ENCODE data around the gene UGT1A8. TPM values are rescaled to one million over a fixed set of nuclear protein-coding genes. Genes with fewer than 3 reads are reported as not detected.
A peak's percentile ranks its signal among the peaks of the same experiment; 100 is the strongest.

Gene UGT1A8
- total RNA-seq, 1 donor from 2014 or later = not detected

GRCh38 chr2:233796254-233796653 is 178.8 kb downstream of the UGT1A8 start:
- Mint-ChIP-seq H3K9me3 (peaks cover 2% of the 10 kb centered on the region), H3K27ac (no peak overlapping the region), H3K36me3 (ENCODE audit: low read depth) (no peaks in the 10 kb centered on the region), H3K4me3 (no peak overlapping the region), H3K27me3 (peaks cover 7% of the 10 kb centered on the region), H3K4me1 (no peaks in the 10 kb centered on the region)
- CTCF ChIA-PET = no interaction called here
- intact Hi-C loops (cut with micrococcal nuclease) = no loop called here
- DNase-seq (no peak), ATAC-seq (ENCODE audit: low read depth) (no peak)
- POLR2A ChIA-PET = no interaction called here
- TF ChIP-seq CTCF (IDR thresholded peaks at IDR 0.05) = no peak

- Mint-ChIP-seq H3K4me3 (no peak overlapping the region), H3K27me3 (peaks cover 10% of the 10 kb centered on the region), H3K27ac (no peak overlapping the region), H3K4me1 (no peaks in the 10 kb centered on the region), H3K9me3 (peaks cover 2% of the 10 kb centered on the region), H3K36me3 (ENCODE audit: low read depth) (no peaks in the 10 kb centered on the region)
- intact Hi-C loops (cut with micrococcal nuclease) = no loop called here
- no peak for ATAC-seq (ENCODE audit: low read depth)
- no peak for TF ChIP-seq CTCF (IDR thresholded peaks at IDR 0.05)
- ChIA-PET POLR2A (no interaction called here), CTCF (no interaction called here)
- peak; percentile 8 for DNase-seq
These were observed 181.1 kb downstream of the UGT1A8 start for GRCh38 chr2:233798335-233799086.

- Mint-ChIP-seq H3K4me1 (no peaks in the 10 kb centered on the region), H3K27me3 (peaks cover 16% of the 10 kb centered on the region), H3K36me3 (ENCODE audit: low read depth) (no peaks in the 10 kb centered on the region), H3K27ac (no peak overlapping the region), H3K9me3 (peaks cover 2% of the 10 kb centered on the region), H3K4me3 (no peak overlapping the region)
- intact Hi-C loops (cut with micrococcal nuclease) = no loop called here
- no peak for TF ChIP-seq CTCF (IDR thresholded peaks at IDR 0.05)
- no peak for ATAC-seq (ENCODE audit: low read depth)
- DNase-seq = peak; percentile 1
- ChIA-PET CTCF (no interaction called here), POLR2A (no interaction called here)
These were observed 181.7 kb downstream of the UGT1A8 start for GRCh38 chr2:233799087-233799665.

- Mint-ChIP-seq H3K4me1 (no peaks in the 10 kb centered on the region), H3K9me3 (peaks cover 2% of the 10 kb centered on the region), H3K36me3 (ENCODE audit: low read depth) (no peaks in the 10 kb centered on the region), H3K27ac (no peak overlapping the region), H3K27me3 (peaks cover 16% of the 10 kb centered on the region), H3K4me3 (no peak overlapping the region)
- intact Hi-C loops (cut with micrococcal nuclease) = no loop called here
- TF ChIP-seq CTCF (IDR thresholded peaks at IDR 0.05) = no peak
- ATAC-seq (ENCODE audit: low read depth) = no peak
- DNase-seq = no peak
- ChIA-PET POLR2A (no interaction called here), CTCF (no interaction called here)
These were observed 182.3 kb downstream of the UGT1A8 start for GRCh38 chr2:233799716-233800115.

GRCh38 chr2:233800208-233800607 is 182.8 kb downstream of the UGT1A8 start:
- no peak overlapping the region for H3K4me3 Mint-ChIP-seq
- H3K36me3 Mint-ChIP-seq (ENCODE audit: low read depth) = no peaks in the 10 kb centered on the region
- H3K27ac Mint-ChIP-seq = no peak overlapping the region
- H3K27me3 Mint-ChIP-seq = peaks cover 16% of the 10 kb centered on the region
- no peak for TF ChIP-seq CTCF (IDR thresholded peaks at IDR 0.05)
- no peak for ATAC-seq (ENCODE audit: low read depth)
- peak; percentile 7 for DNase-seq
- H3K4me1 Mint-ChIP-seq = no peaks in the 10 kb centered on the region
- peaks cover 2% of the 10 kb centered on the region for H3K9me3 Mint-ChIP-seq
- ChIA-PET POLR2A (no interaction called here), CTCF (no interaction called here)
- intact Hi-C loops (cut with micrococcal nuclease) = no loop called here

All from activated B cell treated with CpG ODN at 0.5 μM for 24 hours (primary cell).